ENCODE results near the gene SAMD4A.

The SAMD4A gene

DNA sequence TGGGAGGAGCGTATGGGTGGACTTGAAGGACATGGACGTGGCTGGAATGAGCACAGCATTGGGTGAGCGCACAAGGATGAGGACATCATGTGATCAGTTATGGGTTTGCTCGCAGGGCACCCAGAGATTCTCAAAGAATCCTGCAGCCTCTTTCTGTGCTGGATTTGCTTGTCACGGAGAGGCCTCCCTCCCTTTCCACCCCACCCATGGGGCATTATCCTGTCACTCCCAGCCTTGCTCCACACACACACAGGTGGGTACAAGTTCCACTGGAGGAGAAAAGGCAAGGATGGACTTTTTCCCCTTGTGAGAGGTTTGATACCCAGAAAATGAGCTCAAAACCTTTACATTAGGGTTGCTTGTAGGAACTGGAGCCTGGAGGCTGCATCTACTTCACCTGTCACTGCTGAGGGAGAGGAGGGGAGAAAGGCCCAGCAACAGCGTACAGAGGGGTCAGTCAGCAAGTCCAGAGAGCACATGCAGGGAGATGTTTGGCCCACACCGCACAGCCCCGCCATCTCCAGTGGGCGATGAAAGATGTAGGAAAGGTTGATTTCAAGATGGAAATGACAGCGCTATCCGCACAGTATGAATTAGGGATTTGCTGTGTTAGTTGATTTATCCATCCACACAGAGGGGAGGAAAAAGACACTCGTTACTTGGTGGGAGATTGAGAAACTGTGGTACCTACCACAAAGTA lies 223.0 kb downstream of the SAMD4A start:
- no peak overlapping the region for H3K4me3 ChIP-seq (ENCODE audit: low read length)
- DNase-seq (ENCODE audit: low read depth) = no peak
- TF ChIP-seq, protein P1, sequence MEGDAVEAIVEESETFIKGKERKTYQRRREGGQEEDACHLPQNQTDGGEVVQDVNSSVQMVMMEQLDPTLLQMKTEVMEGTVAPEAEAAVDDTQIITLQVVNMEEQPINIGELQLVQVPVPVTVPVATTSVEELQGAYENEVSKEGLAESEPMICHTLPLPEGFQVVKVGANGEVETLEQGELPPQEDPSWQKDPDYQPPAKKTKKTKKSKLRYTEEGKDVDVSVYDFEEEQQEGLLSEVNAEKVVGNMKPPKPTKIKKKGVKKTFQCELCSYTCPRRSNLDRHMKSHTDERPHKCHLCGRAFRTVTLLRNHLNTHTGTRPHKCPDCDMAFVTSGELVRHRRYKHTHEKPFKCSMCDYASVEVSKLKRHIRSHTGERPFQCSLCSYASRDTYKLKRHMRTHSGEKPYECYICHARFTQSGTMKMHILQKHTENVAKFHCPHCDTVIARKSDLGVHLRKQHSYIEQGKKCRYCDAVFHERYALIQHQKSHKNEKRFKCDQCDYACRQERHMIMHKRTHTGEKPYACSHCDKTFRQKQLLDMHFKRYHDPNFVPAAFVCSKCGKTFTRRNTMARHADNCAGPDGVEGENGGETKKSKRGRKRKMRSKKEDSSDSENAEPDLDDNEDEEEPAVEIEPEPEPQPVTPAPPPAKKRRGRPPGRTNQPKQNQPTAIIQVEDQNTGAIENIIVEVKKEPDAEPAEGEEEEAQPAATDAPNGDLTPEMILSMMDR (IDR thresholded peaks at IDR 0.05; ENCODE audit: insufficient read depth, low read depth, low read length, missing control alignments) = no peak

- TF ChIP-seq, protein P1 (IDR thresholded peaks at IDR 0.05; ENCODE audit: insufficient read depth, low read depth, low read length, missing control alignments) = no peak
- no peak for DNase-seq (ENCODE audit: low read depth)
- no peak overlapping the region for H3K4me3 ChIP-seq (ENCODE audit: low read length)
Measured at GRCh38 chr14:54791001-54791400, 224.1 kb downstream of the SAMD4A start.

DNA sequence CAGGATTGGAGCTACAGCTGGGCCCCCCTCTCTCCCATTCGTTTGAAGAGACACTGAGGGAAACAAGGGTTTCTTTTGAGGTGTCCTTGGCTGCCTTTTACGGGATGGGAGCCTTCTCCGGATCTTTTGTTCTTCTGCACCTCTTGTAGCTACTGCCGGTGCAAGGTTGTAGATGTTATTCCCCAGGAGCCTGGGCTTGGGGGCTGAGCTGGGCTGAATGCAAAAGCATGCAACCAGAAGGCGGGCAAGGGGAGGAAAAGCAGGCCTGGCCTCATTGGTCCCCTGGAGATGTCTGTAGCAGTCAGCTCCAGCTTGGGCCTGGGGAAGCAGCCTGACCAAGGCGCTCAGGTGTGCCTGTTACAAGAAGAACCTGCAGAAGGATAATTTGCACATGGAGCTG lies 225.4 kb downstream of the SAMD4A start:
- DNase-seq (ENCODE audit: low read depth) = no peak
- TF ChIP-seq, protein P1 (IDR thresholded peaks at IDR 0.05; ENCODE audit: insufficient read depth, low read depth, low read length, missing control alignments) = no peak
- H3K4me3 ChIP-seq (ENCODE audit: low read length) = no peak overlapping the region

GRCh38 chr14:54794159-54794558 lies 227.2 kb downstream of the SAMD4A start:
- DNase-seq (ENCODE audit: low read depth) = no peak
- TF ChIP-seq, protein P1 (IDR thresholded peaks at IDR 0.05; ENCODE audit: insufficient read depth, low read depth, low read length, missing control alignments) = no peak
- no peak overlapping the region for H3K4me3 ChIP-seq (ENCODE audit: low read length)

DNA sequence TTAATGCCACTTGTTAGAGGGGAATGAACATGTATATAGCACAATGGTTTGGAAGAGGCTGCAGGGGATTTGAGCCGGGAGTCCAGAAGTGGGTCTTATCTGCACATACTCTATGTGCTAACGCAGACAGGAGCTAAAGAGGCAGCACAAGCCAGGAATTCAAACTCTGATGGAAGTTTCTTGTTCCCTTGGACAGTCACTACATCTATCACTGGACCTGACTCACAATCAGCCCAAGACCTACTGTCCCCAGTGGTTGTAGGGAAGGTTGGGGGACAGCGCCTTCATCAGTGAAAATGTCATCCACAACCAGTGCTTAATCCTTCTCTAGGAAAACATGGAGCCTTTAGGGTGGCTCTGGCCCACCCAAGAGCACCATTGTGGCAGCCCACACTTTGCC lies 227.9 kb downstream of the SAMD4A start:
- TF ChIP-seq, protein P1 (IDR thresholded peaks at IDR 0.05; ENCODE audit: insufficient read depth, low read depth, low read length, missing control alignments) = no peak
- DNase-seq (ENCODE audit: low read depth) = no peak
- H3K4me3 ChIP-seq (ENCODE audit: low read length) = no peak overlapping the region

GRCh38 chr14:54796961-54797360 lies 230.0 kb downstream of the SAMD4A start:
- DNase-seq (ENCODE audit: low read depth) = peak; percentile 72
- TF ChIP-seq, protein P1 (IDR thresholded peaks at IDR 0.05; ENCODE audit: insufficient read depth, low read depth, low read length, missing control alignments) = no peak
- no peak overlapping the region for H3K4me3 ChIP-seq (ENCODE audit: low read length)

DNA sequence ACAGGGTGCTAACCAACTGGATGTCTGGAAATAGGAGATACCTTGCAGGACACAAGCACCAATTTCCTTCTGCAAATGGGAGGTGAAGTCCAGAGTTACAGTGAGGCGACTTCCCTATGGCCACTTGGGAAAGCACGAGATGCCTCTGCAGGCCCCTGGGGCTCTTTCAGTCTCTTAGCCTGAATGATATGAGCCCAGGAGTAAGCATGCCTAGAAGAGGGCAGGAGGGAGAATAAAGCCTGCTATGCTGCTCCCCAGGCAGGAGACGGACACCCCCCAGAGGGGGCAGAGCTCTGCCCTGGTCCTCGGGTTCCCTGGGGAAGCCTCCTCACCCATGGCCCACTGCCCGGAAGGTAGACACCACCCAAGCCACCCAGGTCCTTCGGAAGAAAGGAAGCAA lies 230.6 kb downstream of the SAMD4A start:
- TF ChIP-seq, protein P1 (IDR thresholded peaks at IDR 0.05; ENCODE audit: insufficient read depth, low read depth, low read length, missing control alignments) = no peak
- no peak for DNase-seq (ENCODE audit: low read depth)
- H3K4me3 ChIP-seq (ENCODE audit: low read length) = no peak overlapping the region
